GM21717 (cell line): ENCODE data around the gene LRRC47.

Experiments used
- ATAC-seq: cut with Tn5 transposase; IDR thresholded peaks from one replicate; pipeline ENCODE4 v1.9.1; 2021; ENCODE audit warnings: mild to moderate bottlenecking, moderate library complexity; ENCODE audit not compliant: unreplicated experiment

The LRRC47 gene

GRCh38 chr1:3796215-3797061 lies at the start of gene LRRC47:
TSS of gene LRRC47 (minus strand) at chr1:3796498. CDS start at chr1:3796476, 22 bp downstream.
- peak; percentile 94 for ATAC-seq

DNA sequence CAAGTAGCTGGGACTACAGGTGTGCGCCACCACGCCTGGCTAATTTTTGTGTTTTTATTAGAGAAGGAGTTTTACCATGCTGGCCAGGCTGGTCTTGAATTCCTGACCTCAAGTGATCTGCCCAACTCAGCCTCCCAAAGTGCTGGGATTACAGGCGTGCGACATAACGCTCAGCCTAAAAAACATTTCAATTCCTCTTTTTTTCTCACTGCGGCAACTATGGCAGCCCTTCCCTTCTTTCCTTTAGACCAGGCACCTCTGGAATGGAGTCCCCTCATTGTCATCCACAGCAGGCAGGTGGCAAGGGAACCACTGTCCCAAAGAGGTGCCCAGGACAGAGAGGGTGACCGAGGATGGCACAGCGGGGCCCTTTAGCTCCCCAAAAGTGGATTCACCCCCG lies 46.6 kb upstream of the LRRC47 start:
- no peak for ATAC-seq

- ATAC-seq = no peak
Observed at GRCh38 chr1:3841491-3841890, 45.2 kb upstream of the LRRC47 start.

- no peak for ATAC-seq
Observed at GRCh38 chr1:3838788-3839187, 42.5 kb upstream of the LRRC47 start.

- no peak for ATAC-seq
Observed at GRCh38 chr1:3837685-3838084, 41.4 kb upstream of the LRRC47 start.

- no peak for ATAC-seq
Observed at GRCh38 chr1:3837200-3837599, 40.9 kb upstream of the LRRC47 start.

- no peak for ATAC-seq
Observed at GRCh38 chr1:3836421-3836820, 40.1 kb upstream of the LRRC47 start.

DNA sequence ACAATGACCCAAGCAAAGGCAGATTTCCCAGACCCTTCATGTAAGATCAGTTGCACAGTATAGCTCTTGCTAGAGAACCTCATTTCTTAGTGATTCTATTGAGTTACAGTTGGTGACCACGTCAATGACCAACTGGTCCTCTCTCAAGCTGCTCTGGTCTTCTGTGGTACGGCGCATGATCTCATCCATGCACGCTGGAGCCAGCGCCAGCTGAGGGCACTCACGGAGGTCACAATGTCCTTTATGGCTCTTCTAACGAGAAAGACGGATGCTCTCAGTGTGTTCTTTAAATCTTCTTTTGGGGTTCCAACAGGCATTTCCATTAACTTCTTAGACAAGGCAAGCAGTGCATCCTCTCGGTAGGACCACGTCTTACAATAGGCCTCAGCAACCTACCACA lies 38.4 kb upstream of the LRRC47 start:
- ATAC-seq = no peak

DNA sequence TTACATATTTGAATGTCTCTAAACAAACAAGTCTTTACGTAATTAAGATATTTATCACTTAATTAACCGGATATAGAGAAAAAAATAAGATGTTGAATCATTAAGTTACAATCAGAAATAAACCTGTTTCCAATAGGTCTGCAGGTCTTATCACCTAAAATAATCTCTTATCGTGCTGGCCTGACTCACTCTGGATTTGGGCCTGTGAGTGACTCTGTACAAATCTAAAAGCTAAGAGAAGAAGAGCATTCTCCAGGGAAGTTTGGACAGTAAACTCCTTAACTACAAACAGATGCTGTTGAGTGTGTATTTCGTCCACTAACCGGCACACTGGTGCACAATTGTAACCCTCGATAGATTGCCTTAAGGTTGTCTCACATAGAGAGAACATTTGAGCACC lies 35.4 kb upstream of the LRRC47 start:
- ATAC-seq = no peak

DNA sequence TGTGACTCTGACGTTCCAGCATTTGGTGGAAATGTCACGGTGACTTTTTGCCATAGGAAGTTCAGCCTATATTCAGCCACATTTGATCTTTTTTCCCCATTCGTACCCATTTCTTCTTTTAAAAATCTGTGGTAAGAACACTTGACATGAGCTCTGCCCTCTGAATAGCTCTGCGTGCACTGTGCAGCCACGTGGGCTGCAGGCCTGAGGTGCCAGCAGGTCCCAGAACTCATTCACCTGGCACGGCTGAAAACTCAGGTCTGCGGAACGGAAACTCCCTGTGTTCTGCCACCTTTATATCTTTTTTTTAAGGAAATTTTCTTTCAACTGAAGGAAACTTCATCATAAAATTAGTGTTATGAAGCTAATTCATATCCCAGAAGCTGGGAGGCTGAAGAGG lies 32.1 kb upstream of the LRRC47 start:
- no peak for ATAC-seq

DNA sequence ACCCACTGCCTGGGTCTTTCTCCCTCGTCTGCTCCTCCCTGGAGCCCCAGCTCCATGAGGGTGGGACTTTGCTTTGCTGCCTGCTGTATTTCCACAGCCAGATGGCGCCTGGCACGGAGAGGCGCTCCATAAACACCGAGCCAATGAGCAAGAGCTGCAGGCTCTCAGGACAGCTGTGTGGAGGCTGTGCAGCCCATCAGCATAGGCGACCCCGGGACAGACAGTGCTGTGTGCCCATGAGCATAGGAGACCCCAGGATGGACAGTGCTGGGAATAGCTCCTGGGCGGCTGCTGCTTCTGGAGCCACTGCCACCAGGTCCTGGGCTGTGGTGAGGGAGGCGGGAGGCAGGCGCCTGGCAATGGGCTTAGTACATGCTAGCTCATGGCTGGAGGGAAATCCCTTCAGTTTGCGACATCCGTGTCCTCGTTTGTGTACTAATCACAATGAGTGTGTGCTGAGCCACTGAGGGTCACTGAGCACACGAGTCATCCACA lies 31.6 kb upstream of the LRRC47 start:
- ATAC-seq = no peak

GRCh38 chr1:3825356-3825755 lies 29.1 kb upstream of the LRRC47 start:
- no peak for ATAC-seq

DNA sequence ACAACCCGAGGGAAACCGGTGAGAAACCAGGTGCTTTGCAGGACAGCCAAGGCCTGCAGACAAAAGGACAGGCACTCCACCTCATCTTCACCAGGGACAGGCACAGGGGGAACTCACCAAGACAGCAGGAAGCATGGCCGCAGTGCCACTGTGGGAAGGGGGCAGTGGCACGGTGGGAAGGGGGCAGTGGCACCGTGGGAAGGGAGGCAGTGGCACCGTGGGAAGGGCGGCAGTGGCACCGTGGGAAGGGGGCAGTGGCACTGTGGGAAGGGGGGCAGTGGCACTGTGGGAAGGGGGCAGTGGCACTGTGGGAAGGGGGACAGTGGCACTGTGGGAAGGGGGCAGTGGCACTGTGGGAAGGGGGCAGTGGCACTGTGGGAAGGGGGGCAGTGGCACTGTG lies 28.4 kb upstream of the LRRC47 start:
- ATAC-seq = no peak

- ATAC-seq = no peak
Observed at GRCh38 chr1:3822421-3822820, 26.1 kb upstream of the LRRC47 start.

DNA sequence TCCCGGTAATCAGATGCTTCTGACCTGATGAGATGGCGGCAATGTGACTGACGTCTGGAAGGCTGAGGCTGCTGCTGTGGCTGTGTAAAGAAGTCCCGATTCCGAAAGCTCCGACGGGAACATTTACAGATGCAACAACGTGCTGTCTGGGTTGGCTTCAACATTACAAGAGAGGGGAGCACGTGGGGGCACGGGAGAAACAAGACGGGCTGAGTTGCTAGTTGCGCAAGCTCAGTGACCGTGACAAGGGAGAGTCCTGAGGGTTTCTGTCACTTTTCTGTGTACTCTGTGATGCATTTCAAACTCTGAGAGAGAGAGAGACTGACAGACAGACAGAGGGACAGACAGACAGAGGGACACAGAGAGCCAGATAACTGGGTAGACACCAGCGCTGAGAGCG lies 25.6 kb upstream of the LRRC47 start:
- ATAC-seq = no peak

- no peak for ATAC-seq
Observed at GRCh38 chr1:3821447-3821846, 25.1 kb upstream of the LRRC47 start.

GRCh38 chr1:3821004-3821403 lies 24.7 kb upstream of the LRRC47 start:
- no peak for ATAC-seq

- no peak for ATAC-seq
Observed at GRCh38 chr1:3820316-3820715, 24.0 kb upstream of the LRRC47 start.

DNA sequence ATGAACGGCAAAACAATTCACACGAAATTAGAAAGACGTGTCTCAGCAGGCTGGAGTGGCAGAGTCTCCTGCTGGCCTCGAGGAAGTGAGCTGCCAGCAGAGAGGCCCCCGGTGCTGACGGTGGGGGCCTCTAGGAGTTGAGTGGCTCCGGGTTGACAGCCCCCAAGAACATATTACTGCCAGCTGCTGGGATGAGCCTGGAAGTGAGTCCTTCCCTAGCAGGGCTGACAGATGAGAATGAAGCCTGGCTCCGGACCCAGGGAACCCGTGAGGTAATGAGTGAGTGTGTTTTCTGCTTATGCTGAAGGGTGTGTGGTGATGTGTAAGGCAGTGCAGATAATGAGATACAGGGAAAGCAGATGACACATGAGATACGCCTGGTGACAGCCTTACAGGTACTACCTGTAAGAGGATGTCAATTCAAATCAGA lies 23.5 kb upstream of the LRRC47 start:
- no peak for ATAC-seq

DNA sequence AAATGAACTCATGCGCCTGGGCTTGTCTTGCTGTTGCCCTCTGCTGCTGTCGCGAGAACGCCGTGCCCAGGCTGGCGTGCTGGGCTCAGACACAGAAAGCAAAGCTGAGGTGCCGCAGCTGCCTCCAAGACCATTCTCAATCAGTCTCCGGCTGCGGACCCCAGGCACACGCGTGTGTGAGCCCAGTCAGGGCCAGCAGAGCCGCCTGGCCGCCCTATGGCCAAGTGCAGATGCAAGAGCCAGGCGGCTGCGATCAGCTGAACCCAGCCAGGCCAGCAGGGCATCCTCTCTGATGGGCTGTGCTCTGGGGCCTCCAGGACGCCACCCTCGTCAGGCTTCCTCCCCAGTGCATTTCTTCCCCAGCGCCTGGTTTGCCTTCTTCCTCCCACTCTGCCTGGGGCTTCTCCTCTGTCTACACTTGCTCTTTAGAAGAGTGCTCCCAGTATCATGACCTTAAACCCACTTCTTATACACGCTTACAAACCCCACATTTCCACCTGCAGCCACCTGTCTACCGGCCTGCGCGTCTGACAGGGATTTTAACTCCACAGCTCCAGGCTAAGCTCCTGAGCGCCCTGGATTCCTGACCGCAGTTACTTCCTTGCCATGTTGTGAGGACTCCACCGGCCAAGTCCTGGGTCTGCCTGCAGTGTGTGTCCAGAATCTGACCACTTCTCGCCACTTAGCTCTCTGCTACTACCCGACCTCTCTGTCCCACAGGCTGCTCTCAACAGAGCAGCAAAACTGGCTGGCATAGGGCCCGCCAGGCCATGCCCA lies 21.7 kb upstream of the LRRC47 start:
- no peak for ATAC-seq

GRCh38 chr1:3817138-3817740 lies 20.9 kb upstream of the LRRC47 start:
- no peak for ATAC-seq
